ENCODE results near the gene HMCN1.
"Not testable (repeated sequence)": the region's sequence is repeated elsewhere in the genome, so short reads cannot be mapped to it uniquely, and the experiment has no call there.

HMCN1 gene

DNA sequence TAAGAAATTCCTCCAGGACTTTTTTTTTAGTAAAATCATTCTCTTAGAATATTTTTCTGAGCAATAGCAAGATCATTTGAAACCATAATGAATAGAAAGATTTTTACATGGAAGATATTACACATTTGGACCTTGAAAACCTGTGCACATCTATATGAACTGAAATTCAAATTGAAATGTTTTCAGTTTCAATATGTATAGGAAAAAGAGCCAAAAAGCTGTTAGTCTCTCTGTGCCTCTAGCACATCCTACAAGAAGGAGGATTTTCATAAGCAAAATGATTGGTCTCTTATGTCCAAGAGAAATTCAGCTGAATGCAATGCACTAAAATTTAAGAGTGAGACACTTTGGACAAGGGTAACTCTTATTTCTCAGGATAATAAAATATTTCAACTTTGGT is 8.2 kb downstream of the HMCN1 start:
- no peak for DNase-seq

DNA sequence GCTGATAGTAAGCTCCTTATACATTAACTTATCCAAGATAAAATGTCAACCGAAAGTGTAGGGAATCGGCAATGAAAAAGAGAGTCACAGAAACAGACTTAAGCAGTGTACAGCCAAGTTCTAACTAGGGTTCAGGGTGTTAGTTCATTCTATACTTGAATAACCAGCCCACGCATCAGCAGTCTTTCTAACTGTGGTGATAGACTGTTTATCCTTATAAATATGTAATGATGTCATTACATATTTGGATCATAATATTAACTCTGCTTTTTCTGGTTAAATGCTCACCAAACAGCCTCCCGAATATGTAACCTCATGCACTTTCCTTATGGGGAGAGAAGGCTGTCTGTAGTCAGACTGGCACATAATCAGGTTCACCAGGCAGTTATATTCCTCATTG is 11.0 kb downstream of the HMCN1 start:
- DNase-seq, result no peak

DNA sequence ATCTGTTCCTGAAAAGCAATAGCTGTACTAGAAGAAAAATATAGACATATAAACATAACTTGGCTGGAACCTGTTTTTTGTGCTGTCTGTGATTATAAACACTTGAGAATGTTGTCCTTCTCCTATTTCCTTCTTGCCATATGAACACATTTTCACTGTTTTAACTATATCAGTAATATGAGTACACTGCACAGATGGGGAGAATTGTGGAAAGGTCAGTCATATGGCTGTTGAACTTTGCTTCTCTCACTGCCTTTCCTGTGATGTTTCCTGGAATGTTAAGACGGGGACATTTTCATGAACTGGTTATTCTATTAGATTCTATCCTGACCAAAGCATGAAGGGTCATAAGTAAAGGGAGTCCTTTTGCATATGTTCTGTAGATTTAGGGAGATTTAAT is 24.9 kb downstream of the HMCN1 start:
- DNase-seq, result no peak

DNA sequence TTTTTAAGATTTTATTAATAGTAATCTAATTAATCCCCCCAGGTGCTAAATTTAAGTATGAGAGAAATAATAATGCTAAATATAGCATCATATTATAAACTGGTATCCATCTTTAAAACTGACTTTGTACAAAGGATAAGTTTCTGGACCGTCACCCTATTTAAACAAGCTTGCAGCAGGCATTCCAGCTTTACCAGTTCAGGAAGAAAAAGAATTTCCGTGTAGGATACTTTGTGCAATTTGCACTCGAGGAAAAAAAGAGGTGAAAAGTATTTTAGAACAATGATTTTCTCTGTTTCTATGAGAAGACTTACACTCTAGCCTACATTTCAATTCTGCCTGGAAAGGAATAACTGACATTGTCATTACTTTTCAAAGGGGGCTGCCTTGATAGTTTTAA is 27.6 kb downstream of the HMCN1 start:
- no peak for DNase-seq

DNA sequence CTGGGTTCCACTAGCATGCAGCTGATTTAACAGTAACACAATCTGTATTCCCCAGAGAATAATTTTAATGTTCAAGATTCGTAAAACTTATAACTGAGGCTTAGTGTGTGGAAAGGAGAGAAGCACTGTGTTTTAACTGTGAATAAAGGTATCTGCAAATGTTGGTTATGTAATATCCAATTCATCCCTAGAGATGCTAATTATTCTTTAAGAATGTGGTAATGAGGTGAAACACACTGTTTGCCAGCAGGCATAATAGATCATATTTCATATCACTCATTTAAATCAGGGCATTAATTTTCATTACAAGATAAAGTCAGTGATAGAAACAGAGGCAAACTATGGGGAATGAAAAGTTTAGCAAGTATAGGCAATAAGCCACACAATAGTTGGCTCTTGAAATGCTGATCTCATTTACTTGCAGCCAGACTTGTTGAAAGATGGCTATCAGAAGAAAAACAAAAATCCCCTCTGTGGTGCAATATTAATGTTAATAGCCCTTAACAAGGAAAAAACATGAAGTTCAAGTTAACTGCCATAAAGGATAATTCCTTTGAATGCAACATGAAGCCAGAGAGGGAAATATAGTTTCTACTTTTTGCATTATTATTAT is 33.4 kb downstream of the HMCN1 start:
- no peak for DNase-seq

DNA sequence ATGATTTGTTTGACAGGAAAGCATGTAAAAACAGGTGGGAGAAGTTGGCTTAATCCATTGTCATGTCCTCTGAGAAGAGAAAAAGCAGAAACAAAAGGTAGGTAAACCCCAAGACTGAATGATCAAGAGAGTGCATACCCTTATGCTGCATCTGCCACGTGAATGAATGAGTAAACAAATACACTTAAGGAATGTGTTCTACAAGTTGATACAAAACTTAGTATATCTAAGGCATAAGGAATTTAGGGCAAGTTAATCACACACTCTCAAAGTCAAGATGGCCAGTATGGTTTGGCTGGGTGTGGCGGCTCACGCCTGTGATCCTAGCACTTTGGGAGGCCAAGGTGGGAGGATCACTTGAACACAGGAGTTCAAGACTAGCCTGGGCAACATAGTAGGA is 34.2 kb downstream of the HMCN1 start:
- DNase-seq, result no peak

DNA sequence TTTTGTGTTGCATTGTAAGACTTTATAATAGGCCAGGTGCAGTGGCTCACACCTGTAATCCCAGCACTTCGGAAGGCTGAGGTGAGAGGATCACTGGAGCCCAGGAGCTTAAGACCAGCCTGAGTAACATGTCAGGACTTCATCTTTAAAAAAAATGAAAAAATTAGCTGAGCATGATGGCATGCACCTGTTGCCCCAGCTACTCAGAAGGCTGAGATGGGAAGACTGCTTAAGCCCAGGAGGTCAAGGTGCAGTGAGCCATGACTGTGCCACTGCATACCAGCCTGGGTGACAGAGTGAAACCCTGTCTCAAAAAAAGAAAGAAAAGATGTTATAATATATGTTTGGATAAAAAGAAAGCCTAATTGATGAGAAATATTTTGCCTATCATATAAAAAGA is 34.9 kb downstream of the HMCN1 start:
- no peak for DNase-seq

DNA sequence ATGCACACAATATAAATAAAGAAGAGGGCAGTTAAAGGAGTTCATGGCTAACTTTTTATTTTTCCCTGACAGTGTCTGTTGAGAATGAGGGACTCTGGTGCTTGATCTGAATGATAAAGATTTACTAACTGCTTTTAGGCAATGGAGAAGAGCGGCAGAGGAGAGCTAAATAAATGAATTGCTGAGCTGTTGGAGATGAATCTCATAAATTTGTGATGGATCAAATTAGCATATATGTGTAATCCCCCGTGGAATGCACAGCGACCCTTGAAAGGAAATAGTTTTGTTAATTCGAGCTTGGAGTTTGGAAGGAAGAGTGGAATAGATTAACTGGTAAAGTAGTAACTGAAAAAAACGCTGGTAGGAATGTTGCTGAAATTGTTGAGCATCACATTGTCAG is 40.2 kb downstream of the HMCN1 start:
- DNase-seq, result no peak

DNA sequence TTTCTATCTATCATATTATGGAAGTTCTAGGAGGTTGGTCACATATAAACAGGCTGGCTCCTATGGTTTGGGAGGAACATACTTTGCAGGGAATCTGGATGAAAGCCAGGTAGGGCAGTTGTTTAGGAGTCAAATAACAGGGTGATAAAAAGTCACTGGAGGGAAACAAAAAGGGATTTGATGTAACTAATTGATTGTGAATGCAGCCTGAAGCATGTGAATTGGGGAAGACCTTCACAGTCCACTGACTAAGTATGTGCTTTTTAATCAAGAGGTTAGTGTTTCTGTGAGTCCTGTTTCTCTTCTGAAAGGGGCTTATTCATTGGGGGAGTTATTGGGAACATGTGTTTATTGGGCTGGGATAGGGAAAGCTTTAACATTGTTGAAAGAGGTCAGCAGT is 41.3 kb downstream of the HMCN1 start:
- DNase-seq, result no peak

DNA sequence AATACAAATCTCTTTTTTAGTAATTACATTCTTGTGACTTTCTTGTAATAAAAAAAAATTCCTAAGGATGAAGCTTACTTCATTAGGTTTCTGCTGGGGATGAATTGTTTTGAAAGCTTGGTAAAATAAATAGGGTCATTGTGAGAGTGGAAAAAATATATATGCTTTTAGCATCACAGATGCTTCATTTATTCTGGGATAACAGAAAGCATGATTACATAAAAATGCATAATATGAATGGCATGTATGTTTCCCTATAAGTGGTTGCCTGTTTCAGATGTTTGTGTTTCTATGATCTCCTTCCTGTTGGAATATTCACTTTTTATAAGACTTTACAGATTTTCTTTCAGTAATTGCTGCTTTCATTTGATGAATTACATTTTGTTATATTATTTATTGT is 42.3 kb downstream of the HMCN1 start:
- no peak for DNase-seq

DNA sequence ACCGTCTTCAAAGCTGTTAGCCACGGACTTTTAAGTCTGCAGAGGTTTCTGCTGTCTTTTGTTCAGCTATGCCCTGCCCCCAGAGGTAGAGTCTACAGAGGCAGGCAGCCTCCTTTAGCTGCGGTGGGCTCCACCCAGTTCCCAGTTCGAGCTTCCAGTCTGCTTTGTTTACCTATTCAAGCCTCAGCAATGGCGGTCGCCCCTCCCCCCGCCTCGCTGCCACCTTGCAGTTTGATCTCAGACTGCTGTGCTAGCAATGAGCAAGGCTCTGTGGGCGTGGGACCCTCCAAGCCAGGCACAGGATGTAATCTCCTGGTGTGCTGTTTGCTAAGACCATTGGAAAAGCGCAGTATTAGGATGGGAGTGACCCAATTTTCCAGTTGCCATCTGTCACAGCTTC is 49.7 kb downstream of the HMCN1 start:
- not testable (repeated sequence) for DNase-seq

DNA sequence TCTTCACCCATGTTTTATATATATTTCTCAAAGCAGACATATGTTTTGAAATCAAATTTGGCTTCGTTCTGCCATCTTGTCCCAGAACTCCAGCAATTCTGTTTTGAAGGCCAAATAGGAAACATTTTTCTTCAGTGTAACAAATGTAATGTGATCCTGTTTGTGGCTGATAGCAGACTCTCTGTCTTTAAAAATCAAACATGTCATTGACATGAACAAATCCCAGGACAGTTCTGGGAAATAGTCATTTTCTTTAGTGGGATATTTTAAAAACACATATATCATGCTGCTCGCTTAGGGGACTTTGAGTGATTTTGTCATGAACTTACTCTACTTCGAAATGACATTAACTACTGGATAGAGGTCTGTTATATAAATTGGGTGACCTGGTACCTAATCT is 51.4 kb downstream of the HMCN1 start:
- no peak for DNase-seq

DNA sequence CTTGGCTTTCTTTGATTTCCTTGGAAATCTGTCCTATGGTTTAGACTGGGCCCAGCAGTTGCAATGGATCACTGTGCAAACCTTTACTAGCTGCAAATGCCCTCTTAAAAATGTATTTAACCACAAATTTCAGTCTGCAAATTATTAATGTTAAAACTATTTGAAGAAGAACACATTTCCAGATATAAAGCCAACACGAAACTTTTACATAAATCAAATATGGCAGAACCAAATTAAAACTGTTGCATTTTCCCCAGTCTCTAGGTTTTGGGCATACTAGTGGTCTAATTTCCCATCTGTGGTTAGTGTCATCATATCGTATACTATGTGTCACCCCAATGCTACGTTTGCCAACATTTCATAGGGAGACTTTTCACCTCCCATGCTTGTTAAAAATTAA is 52.3 kb downstream of the HMCN1 start:
- no peak for DNase-seq

DNA sequence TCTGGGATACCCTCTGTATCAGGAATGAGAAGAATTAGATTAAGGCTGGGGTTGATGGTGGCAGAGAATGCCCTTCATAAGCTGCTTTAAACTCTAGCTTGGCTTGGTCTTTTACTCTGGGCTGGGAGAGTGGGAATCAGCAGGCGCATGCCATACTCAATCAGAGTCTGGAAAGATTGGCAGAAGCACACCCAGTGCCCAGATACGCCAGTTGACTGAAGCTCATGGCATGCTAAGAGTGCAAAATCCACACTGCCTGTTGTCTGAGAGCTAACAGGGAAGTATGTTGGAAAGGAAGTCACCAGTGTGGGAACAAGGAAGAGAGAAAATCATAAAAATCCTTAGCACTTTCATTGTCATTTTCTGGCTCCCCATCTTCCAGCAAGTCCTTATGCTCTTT is 53.0 kb downstream of the HMCN1 start:
- DNase-seq, result no peak

DNA sequence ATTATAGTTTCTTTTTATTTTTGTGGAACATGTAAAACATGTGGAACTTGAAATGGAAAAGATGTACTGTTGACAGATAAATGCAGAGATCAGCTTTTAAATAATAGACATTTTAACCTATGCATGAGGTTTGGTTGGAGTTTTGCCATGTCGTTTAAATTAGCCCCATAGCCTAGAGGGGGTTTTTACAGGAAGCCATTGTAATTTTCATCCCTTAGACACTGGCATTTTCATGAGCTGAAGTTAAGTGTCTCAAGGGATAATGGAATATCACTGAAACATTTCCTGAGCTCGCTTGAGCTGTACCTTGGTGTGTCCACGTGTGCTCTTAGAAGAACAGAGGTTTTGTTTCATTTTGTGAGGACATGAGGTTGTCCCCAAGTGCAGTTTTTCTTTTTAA is 54.2 kb downstream of the HMCN1 start:
- no peak for DNase-seq

DNA sequence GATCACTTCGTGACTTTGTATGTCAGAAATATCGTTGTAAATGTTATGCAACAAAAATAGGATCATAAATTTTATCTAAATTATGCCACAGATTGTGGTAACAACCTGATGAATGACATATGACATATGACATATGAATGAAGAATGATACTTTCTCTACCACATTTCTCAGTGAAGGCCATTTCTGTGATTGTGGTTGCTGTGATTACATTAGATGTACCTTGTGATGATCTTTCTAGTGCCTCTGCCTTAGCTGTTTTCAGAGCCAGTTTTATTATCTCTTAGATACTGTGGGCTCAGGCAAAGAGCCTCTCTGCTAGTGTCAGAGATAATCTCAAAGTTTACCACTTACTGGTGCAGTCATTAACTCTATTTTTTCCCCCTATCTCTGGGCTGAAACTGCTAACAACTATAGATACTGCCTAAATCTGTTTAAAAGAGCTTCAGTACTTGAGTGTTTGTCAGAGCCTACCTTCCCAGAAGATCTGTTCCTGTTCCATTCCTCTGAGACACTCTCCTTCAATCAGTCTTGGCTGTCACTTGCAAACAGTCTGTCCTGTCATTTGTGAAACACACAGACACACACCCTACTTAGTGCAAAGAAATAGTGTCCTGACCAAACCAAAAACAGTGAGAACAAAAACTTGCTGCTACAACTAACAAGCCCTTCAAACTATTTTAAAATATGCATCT is 55.5 kb downstream of the HMCN1 start:
- no peak for DNase-seq

DNA sequence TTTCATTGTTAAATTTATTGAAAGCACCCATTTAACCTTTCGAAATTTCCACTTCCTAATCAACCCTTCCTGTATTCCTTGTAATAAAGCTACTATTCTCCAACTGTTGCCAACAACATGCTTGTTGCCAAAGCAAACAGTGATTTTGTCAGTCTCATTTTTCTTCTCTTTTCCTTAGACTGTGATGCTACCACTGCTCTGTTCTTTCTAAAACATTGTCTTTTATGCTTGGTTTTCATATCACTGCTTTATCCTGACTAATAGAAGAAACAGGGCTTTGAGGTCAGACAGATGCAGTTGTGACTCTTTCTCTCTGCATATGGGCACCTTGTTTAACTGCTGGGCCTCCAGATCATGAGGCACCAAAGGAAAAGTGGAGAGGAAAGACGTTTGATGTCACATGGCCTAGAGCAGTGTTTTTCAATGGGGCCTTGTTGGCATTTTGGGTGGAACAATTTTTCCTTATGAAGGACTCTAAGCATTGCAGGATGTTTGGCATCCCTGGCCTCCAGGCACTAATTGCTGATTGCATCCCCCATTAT is 56.1 kb downstream of the HMCN1 start:
- DNase-seq, result no peak

DNA sequence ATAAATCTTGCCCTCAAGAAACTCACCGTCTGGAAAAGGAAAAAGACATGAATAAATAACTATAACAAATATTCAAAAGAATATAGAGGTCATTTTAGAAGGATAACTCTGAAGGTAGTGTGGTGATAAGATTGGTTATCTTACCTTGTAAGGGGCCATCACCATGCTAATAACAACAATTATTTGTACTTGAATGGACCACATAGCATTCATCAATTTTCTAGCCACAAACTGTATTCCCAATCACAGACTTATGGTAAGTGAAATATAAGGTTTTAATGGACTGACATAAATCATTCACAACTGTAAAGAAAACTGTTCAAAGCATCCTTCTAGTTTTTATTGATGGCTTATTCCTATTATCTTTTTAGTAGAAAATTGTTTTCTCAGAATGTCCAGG is 57.8 kb downstream of the HMCN1 start:
- no peak for DNase-seq

DNA sequence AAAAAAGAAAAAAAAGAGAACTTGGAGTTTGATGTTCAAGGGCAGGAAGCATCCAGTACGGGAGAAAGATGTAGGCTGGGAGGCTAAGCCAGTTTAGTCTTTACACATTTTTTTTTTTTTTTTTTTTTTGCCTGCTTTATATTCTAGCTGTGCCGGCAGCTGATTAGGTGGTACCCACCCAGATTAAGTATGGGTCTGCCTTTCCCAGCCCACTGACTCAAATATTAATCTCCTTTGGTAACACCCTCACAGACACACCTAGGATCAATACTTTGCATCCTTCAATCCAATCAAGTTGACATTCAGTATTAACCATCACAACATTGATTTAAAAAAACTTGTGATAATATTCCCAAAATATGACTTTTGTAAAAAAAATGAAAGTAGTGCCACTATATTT is 60.3 kb downstream of the HMCN1 start:
- not testable (repeated sequence) for DNase-seq

DNA sequence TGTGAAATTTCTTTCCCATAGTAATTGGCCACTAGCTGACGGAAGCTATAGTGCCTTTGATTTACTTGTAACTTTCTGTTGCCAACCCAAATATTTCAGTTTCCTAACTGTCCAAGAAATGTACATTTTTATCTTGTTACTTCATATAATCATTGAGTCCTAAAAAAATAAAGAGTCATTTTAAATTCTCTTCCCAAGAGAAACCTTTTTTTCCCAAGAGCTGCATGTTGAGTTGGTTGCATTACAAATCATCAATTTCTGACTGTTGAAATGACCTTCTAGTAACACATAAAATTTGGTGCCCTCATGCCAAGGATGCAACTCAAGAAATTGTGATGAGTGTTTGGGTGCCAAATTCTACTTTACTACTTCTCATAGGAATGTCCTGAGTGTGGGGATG is 61.0 kb downstream of the HMCN1 start:
- no peak for DNase-seq

DNA sequence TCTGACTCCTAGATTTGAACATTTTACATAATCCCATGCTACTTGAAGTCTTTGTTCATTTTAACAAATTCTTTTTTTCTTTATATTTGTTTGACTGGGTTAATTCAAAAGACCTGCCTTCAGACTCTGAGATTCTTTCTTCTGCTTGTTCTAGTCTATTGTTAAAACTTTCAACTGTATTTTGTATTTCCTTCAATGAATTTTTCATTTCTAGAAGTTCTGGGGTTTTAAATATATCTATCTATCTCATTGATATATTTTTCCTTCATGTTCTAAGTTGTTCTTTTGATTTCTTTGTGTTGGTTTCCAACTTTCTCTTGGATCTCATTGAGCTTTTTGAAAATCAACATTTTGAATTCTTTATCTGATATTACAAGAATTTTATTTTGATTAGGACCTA is 64.3 kb downstream of the HMCN1 start:
- DNase-seq, result no peak

DNA sequence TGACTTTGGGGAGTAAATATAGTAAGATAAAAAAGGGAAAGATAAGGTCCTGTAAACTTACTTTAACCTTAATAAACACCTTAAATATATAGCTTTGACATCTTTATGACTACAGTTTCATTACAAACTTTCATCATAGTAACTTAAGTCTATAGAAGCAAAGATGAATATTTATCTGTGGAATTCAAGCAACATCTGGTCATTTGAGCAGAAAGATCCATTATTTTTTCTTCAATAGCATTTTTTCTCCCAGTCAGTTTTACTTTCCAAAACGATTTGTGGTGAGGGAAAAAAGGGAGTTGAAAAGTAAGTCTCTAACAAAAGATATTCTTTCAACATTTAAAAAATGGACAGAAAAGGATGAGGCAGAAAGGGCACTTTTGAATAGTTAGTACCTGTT is 69.0 kb downstream of the HMCN1 start:
- DNase-seq, result no peak

DNA sequence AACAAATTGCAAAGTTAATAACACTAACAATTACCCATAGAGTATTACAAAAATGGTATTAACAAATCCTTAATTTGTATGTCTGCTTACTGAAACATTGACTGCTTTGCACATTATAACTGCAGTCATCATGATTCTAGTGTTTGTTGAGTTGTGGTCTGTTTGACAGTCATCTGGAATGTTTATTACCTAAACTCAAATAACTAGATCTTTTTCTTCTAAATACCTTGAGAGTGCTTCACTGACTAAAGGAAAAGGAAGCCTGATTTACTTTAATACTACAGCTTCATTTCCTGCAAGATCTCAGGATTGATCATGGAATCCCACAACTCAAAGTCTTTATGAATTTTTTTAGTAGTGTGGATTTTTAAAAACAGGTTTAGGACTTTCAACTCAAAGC is 70.0 kb downstream of the HMCN1 start:
- DNase-seq, result no peak

DNA sequence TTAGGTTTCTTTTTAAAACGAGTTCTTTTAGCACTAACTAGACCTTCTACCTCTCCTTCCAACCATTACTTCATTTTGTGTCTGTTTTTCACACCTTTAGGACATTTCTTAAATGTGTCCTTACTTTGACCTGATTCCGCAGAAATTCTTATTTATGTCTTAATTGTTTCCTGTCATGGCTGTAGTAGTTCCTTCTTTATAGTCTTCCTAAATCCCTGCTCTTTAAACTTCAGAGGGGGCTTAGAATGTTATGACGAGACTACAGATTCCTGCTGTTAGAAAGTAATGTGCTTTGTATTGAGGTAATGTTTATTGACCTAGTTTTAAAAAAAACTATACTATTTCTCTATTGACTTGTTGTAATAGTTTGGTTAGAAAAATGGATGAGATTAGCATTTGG is 70.4 kb downstream of the HMCN1 start:
- DNase-seq, result no peak

DNA sequence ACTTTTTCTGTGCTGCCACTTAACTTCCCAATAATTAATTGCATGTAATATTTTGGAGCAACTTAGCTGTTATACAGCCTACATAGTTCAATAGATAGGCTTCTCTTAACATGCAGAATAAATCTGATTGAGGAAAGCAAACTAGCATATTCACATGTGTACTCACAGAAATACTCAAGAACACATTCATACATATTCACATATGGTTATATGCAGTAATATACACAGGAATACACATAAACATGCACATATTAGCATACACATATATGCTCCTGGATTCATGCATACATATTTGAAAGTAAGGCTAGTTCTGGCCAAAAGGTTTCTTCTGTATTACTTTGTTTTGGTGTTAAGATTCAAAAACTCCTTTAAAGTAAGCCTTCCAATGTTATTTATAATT is 73.1 kb downstream of the HMCN1 start:
- DNase-seq, result no peak

Data from activated T-cell treated with anti-CD3 and anti-CD28 coated beads, Interleukin-2, amount 50 U/mL, for 48 hours (primary cell).